ENCODE measurements around the gene RNF223.
"Not testable (repeated sequence)": the region's sequence is repeated elsewhere in the genome, so short reads cannot be mapped to it uniquely, and the experiment has no call there.

DNA sequence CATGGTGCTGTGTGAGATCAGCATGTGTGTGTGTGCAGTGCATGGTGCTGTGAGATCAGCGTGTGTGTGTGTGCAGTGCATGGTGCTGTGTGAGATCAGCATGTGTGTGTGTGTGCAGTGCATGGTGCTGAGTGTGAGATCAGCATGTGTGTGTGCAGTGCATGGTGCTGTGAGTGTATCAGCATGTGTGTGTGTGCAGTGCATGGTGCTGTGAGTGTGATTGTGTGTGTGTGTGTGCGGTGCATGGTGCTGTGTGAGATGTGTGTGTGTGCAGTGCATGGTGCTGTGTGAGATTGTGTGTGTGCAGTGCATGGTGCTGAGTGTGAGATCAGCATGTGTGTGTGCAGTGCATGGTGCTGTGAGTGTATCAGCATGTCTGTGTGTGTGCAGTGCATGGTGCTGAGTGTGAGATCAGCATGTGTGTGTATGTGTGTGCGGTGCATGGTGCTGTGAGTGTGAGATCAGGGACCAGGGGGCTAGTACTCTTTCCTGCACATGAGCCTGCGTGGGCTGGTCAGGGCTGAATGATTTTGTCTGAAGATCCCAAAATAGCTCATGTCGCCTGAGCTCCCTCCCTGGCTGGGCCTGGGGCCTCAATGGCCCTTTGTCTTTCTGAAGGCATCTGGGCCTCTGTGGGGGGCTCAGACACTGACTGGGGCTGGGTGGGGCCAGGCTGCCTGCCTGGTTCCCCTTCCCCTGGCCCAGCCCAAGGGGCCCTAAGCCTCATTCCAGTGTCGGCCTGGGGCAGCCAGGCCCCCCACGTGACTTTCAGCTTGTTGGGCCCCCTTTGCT is 43.0 kb downstream of the RNF223 start:
- TF ChIP-seq, protein P1, sequence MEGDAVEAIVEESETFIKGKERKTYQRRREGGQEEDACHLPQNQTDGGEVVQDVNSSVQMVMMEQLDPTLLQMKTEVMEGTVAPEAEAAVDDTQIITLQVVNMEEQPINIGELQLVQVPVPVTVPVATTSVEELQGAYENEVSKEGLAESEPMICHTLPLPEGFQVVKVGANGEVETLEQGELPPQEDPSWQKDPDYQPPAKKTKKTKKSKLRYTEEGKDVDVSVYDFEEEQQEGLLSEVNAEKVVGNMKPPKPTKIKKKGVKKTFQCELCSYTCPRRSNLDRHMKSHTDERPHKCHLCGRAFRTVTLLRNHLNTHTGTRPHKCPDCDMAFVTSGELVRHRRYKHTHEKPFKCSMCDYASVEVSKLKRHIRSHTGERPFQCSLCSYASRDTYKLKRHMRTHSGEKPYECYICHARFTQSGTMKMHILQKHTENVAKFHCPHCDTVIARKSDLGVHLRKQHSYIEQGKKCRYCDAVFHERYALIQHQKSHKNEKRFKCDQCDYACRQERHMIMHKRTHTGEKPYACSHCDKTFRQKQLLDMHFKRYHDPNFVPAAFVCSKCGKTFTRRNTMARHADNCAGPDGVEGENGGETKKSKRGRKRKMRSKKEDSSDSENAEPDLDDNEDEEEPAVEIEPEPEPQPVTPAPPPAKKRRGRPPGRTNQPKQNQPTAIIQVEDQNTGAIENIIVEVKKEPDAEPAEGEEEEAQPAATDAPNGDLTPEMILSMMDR (IDR thresholded peaks at IDR 0.05; ENCODE audit: extremely low read depth in 1 of 2, insufficient read depth in 1 of 2, low read depth in 1 of 2, low read length in 2 of 2), result not testable (repeated sequence)
- TF ChIP-seq POLR2A (IDR thresholded peaks at IDR 0.05; ENCODE audit: low read depth, low read length); FOS (IDR thresholded peaks at IDR 0.05; ENCODE audit: borderline replicate concordance, insufficient read depth, low read length); EZH2 (IDR thresholded peaks at IDR 0.05; ENCODE audit: borderline replicate concordance, low read depth, low read length, severe bottlenecking); GATA2 (IDR thresholded peaks at IDR 0.05; ENCODE audit: insufficient read depth, insufficient read length, low read depth, low read length): not testable (repeated sequence)
